Keratinocyte (primary cell): ENCODE measurements around the gene AFMID. TPM values are rescaled to one million over a fixed set of nuclear protein-coding genes. Genes with fewer than 3 reads are reported as not detected.

ENCODE experiments used
- DNase-seq: peaks from one replicate; pipeline ENCODE4 v3.0.0-alpha.2; 2011; ENCODE audit warnings: low read depth, missing footprints, low spot score
- FAIRE-seq: peaks from 2 replicates; lab custom pipeline; 2011; peaks lifted over from hg19 to GRCh38; lab: Jason Lieb, UNC
- H2AFZ ChIP-seq: 2 replicates; pipeline ENCODE4 v1.6.0; 2012; ENCODE audit warnings: low read length, control low read depth, inconsistent platforms; ENCODE audit not compliant: control insufficient read depth
- H3K27ac ChIP-seq: 2 replicates; pipeline ENCODE4 v1.5.1; 2011; ENCODE audit warnings: low read length; ENCODE audit not compliant: control insufficient read depth, insufficient read depth
- H3K27me3 ChIP-seq: 3 replicates; pipeline ENCODE4 v1.6.0; 2011; ENCODE audit warnings: low read length; ENCODE audit not compliant: control insufficient read depth, insufficient read depth; ENCODE audit errors: extremely low read depth
- H3K36me3 ChIP-seq, 2 experiments: 2 replicates in 1 of 2; 3 replicates in 1 of 2; pipeline ENCODE4 v1.5.1; 2011; ENCODE audit warnings: low read length in 2 of 2, mild to moderate bottlenecking in 1 of 2; ENCODE audit not compliant: control insufficient read depth in 2 of 2, insufficient read depth in 2 of 2; ENCODE audit errors: extremely low read depth in 1 of 2
- H3K4me1 ChIP-seq: 3 replicates; pipeline ENCODE4 v1.5.1; 2011; ENCODE audit warnings: low read length; ENCODE audit not compliant: control insufficient read depth, insufficient read depth; ENCODE audit errors: extremely low read depth
- H3K4me2 ChIP-seq: 3 replicates; pipeline ENCODE4 v1.6.0; 2011; ENCODE audit warnings: low read depth, low read length; ENCODE audit not compliant: control insufficient read depth, insufficient read depth; ENCODE audit errors: extremely low read depth
- H3K4me3 ChIP-seq, 3 experiments: fragments of 200-600 bp in 1 of 3; sonication (generic) in 1 of 3; 2 replicates in 2 of 3; 3 replicates in 1 of 3; pipeline ENCODE4 v1.5.1; 2011 to 2016; ENCODE audit warnings: low read length in 3 of 3, mild to moderate bottlenecking in 3 of 3, control low read depth in 2 of 3, inconsistent platforms in 1 of 3, low read depth in 1 of 3, mixed read lengths in 1 of 3, mixed run types in 1 of 3, moderate library complexity in 1 of 3; ENCODE audit not compliant: control insufficient read depth in 2 of 3, insufficient read depth in 2 of 3; ENCODE audit errors: extremely low read depth in 1 of 3
- H3K79me2 ChIP-seq: 2 replicates; pipeline ENCODE4 v1.6.0; 2012; ENCODE audit warnings: low read length; ENCODE audit not compliant: control insufficient read depth, insufficient read depth
- H3K9ac ChIP-seq: 3 replicates; pipeline ENCODE4 v1.6.0; 2011; ENCODE audit warnings: low read length; ENCODE audit not compliant: control insufficient read depth, insufficient read depth; ENCODE audit errors: extremely low read depth
- H3K9me1 ChIP-seq: 3 replicates; pipeline ENCODE4 v1.6.0; 2011; ENCODE audit warnings: low read length; ENCODE audit not compliant: control insufficient read depth, insufficient read depth; ENCODE audit errors: extremely low read depth
- H3K9me3 ChIP-seq: 2 replicates; pipeline ENCODE4 v1.5.1; 2012; ENCODE audit warnings: low read depth, low read length; ENCODE audit not compliant: control insufficient read depth
- H4K20me1 ChIP-seq: 3 replicates; pipeline ENCODE4 v1.6.0; 2011; ENCODE audit warnings: low read length; ENCODE audit not compliant: control insufficient read depth, insufficient read depth; ENCODE audit errors: extremely low read depth
- CTCF ChIP-seq, 3 experiments: IDR thresholded peaks in 1 of 3; conservative IDR thresholded peaks in 1 of 3; optimal IDR thresholded peaks in 1 of 3; 2 replicates in 2 of 3; 3 replicates in 1 of 3; pipeline versions ENCODE3 to v1.5.1; 2011; ENCODE audit warnings: low read length in 3 of 3, mild to moderate bottlenecking in 3 of 3, moderate library complexity in 2 of 3, control low read depth in 1 of 3, inconsistent platforms in 1 of 3; ENCODE audit not compliant: insufficient read depth in 2 of 3; ENCODE audit errors: extremely low read depth in 1 of 3
- EZH2 ChIP-seq: IDR thresholded peaks from one replicate; pipeline ENCODE4 v1.6.1; 2012; ENCODE audit warnings: inconsistent platforms, mild to moderate bottlenecking, low read length, moderate library complexity
- dilution Hi-C: fragments of 300-500 bp; cut with MboI; formaldehyde crosslinking; loops from one replicate; pipeline ENCODE4 v1.7.0; 2020; ENCODE audit warnings: low sequenced_read_pairs; ENCODE audit not compliant: extremely low pct_ligation_motif_present
- polyA plus RNA-seq, 5 experiments: library from polyadenylated mRNA; depleted of rRNA in 3 of 5; stranded (reverse) in 3 of 5; stranded (forward) in 1 of 5; unstranded in 1 of 5; fragments of >200 nt; gene quantifications; 1 replicate in 1 of 5; 2 replicates in 3 of 5; 3 replicates in 1 of 5; pipeline versions ENCODE4 v1.2.1 to v1.2.3, GENCODE V29; 2011 to 2012; ENCODE audit warnings: missing spikeins in 2 of 5, low read depth in 1 of 5, low replicate concordance in 1 of 5

Gene AFMID
- polyA plus RNA-seq, 1 donor (not counting 4 experiments of a cell fraction or from before 2014, with no cell fraction given), result 21.6 TPM

- Histone ChIP-seq H3K27me3 (no peaks in the 10 kb centered on the region), H3K36me3 (peaks cover 0 to 10% of the 10 kb centered on the region in 2 experiments), H4K20me1 (no peaks in the 10 kb centered on the region), H3K4me2 (peak overlapping the region; percentile 88), H3K27ac (peak overlapping the region; percentile 51), H3K9ac (peak overlapping the region; percentile 77), H3K4me3 (peak overlapping the region; percentile 60 to 98 (median 70)), H3K79me2 (peaks cover 21% of the 10 kb centered on the region), H2AFZ (peak overlapping the region; percentile 91), H3K4me1 (peaks cover 10% of the 10 kb centered on the region), H3K9me3 (no peaks in the 10 kb centered on the region), H3K9me1 (no peaks in the 10 kb centered on the region)
- DNase-seq (no peak), FAIRE-seq (no peak)
- dilution Hi-C loops, result no loop called here
- no peak for TF ChIP-seq EZH2
- TF ChIP-seq CTCF (optimal IDR thresholded peaks at IDR 0.05 in 1 of 3, IDR thresholded peaks at IDR 0.05 in 1 of 3, conservative IDR thresholded peaks at IDR 0.05 in 1 of 3; ENCODE audit: extremely low read depth in 1 of 3, insufficient read depth in 2 of 3, low read length in 3 of 3), result no peak
These were observed 27.5 kb downstream of the AFMID start for GRCh38 chr17:78214706-78215061.

GRCh38 chr17:78219396-78220150 is 32.4 kb downstream of the AFMID start:
- Histone ChIP-seq H3K36me3 (peaks cover 0 to 28% of the 10 kb centered on the region in 2 experiments), H2AFZ (no peak overlapping the region)

More at GRCh38 chr17:78219396-78220150, 32.4 kb downstream of the AFMID start:
- peaks cover 16% of the 10 kb centered on the region for H3K79me2 ChIP-seq
- H3K9ac ChIP-seq, result no peak overlapping the region
- H3K4me1 ChIP-seq, result peaks cover 10% of the 10 kb centered on the region
- no peaks in the 10 kb centered on the region for H3K9me3 ChIP-seq
- no peak overlapping the region for H3K27ac ChIP-seq
- H3K4me3 ChIP-seq, result no peak overlapping the region
- dilution Hi-C loops, result no loop called here
- H3K9me1 ChIP-seq, result no peaks in the 10 kb centered on the region
- H3K27me3 ChIP-seq, result no peaks in the 10 kb centered on the region
- H3K4me2 ChIP-seq, result no peak overlapping the region
- H4K20me1 ChIP-seq, result no peaks in the 10 kb centered on the region
- FAIRE-seq (no peak), DNase-seq (no peak)
- no peak for TF ChIP-seq CTCF (optimal IDR thresholded peaks at IDR 0.05 in 1 of 3, IDR thresholded peaks at IDR 0.05 in 1 of 3, conservative IDR thresholded peaks at IDR 0.05 in 1 of 3; ENCODE audit: extremely low read depth in 1 of 3, insufficient read depth in 2 of 3, low read length in 3 of 3)
- TF ChIP-seq EZH2, result no peak
